ENCODE results near the gene TMEM248.
A peak's percentile ranks its signal among the peaks of the same experiment; 100 is the strongest.
"Not testable (repeated sequence)": the region's sequence is repeated elsewhere in the genome, so short reads cannot be mapped to it uniquely, and the experiment has no call there.

The TMEM248 gene

DNA sequence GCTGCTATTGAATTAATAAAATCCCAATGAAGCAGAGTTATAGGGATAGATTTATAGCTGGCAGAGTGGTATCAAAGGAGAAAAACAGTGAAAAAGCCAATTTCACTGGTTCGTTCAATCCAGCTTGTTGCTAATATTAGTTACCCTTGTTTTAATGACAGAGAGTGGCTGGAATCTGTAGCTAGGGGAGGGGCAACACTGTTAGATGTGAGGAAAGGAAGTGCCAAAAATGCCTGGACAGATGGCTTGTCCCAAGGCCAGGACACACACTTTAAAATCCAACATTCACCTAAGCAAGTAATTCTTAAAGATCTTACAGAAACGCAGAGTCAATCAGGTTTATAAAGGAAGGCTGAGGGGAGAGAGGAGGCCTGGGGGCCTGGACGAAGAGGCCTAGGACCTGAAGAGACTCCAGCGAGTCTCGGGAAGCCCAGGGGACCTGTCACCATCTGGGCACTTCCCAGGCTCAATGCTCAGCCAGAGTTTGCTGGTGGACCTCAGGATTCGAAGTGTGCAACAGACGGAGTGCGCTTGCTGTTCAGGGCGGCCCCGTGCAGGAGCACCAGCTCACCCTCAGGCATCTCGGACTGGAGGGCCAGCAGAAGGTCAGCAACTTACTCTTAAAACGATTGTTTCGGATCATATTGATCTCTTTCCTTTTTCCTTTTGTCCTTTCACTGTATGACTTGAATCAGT lies 36.7 kb downstream of the TMEM248 start:
- no peaks in the 10 kb centered on the region for H3K27me3 Mint-ChIP-seq
- H3K9me3 Mint-ChIP-seq, result no peaks in the 10 kb centered on the region
- no peaks in the 10 kb centered on the region for H3K4me1 Mint-ChIP-seq
- ATAC-seq (no peak), DNase-seq (no peak)
- no peak overlapping the region for H3K27ac Mint-ChIP-seq
- H3K4me3 Mint-ChIP-seq, result no peak overlapping the region

DNA sequence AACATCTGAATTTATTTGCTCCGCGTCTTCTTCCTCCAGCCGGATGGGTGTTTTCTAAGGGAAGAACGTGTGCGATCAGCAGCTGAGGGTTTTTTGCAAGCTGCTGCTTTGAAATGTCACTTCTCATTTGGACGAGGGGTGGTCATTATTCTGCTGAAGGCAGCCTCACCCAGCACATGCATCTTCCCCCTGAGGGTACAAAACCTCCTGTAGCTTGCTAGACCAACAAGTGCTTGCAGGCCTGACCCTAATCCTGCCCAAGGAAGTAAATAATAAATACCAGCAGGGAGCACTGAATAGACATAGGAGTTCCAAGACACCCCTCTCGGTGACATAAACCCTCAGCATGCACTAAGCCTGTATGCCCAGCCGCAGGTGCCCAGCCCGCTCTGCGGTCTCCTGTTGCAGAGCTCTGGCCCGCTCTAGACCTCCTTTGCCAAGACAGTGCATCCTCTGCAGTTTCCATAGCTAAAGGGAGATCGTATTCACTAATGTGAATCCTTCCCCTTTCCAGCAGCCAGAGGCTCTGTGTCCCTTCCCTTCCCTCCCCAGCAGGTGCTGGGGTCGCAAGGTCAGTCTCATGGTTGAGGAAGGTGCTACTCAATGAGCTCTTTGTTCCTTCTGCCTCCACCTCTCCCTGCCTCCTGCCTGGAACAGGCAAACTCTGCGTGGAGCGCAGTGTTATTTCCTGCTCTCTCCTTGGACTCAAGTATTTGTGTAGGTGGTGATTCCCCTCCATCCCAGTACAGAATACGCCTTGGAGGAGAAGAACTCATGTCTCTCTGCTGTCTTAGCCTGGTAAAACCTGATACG lies 37.7 kb downstream of the TMEM248 start:
- Mint-ChIP-seq H3K9me3 (no peaks in the 10 kb centered on the region), H3K27ac (peak overlapping the region in 1 of 2 donors; percentile 10), H3K27me3 (no peaks in the 10 kb centered on the region), H3K4me3 (no peak overlapping the region), H3K4me1 (no peaks in the 10 kb centered on the region)
- ATAC-seq (no peak), DNase-seq (no peak)

DNA sequence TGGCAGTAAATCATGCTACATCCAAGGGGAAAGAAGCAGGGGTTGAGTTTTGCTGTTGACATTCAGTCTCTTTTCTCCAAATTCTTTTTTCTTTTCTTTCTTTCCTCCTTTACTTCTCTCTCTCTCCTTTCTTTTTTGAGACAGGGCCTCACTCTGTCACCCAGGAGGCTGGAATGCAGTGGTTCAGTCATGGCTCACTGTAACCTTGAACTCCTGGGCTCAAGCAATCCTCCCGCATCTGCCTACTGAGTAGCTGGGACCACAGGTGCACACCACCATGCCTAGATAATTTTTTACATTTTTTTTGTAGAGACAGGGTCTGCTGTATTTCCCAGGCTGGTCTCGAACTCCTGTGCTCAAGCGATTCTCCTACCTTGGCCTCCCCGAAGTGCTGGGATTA lies 39.2 kb downstream of the TMEM248 start:
- Mint-ChIP-seq H3K9me3 (no peaks in the 10 kb centered on the region), H3K4me1 (no peaks in the 10 kb centered on the region), H3K4me3 (no peak overlapping the region), H3K27ac (peak overlapping the region in 1 of 2 donors; percentile 51), H3K27me3 (no peaks in the 10 kb centered on the region)
- ATAC-seq (no peak), DNase-seq (no peak)

DNA sequence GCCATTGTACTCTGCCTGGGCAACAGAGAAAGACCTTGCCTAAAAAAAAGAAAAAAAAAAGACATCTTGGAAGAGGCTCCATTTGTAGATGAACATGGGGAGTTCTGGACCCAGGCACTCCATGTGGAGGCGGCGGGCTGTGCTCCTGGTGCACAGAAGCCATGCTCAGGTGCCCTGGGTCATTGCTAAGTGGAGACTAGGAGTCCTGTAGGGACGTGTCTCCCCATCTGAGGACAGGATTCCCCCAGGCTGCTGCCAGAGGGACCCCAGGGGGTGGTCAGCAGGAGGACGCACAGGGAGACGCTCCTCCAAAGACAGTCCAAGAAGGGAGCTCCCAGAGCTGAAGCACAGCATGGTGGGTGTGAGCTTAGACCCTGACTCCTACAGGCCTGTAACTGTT lies 40.1 kb downstream of the TMEM248 start:
- Mint-ChIP-seq H3K4me3 (no peak overlapping the region), H3K9me3 (no peaks in the 10 kb centered on the region), H3K4me1 (no peaks in the 10 kb centered on the region), H3K27ac (no peak overlapping the region), H3K27me3 (no peaks in the 10 kb centered on the region)
- DNase-seq (no peak), ATAC-seq (no peak)

DNA sequence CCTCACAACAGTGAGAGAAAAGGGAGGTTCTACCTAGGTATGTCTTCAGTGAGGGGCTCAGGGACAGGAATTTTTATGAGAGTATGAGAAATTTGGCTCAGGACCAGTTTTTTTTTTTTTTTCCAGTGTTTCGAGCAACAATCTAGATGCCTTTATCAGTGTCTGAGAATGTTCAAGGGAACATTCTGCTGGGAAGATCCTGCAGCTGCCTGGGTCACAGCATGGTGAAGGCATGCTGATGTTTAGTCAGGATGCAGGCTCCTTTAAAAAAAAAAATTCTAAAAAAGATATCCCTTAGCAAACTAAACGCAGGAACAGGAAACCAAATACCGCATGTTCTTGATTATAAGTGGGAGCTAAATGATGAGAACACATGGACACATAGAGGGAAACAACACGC lies 43.4 kb downstream of the TMEM248 start:
- Mint-ChIP-seq H3K9me3 (no peaks in the 10 kb centered on the region), H3K4me1 (no peaks in the 10 kb centered on the region), H3K27me3 (no peaks in the 10 kb centered on the region), H3K4me3 (no peak overlapping the region), H3K27ac (no peak overlapping the region)
- DNase-seq, result no peak
- ATAC-seq, result no peak

DNA sequence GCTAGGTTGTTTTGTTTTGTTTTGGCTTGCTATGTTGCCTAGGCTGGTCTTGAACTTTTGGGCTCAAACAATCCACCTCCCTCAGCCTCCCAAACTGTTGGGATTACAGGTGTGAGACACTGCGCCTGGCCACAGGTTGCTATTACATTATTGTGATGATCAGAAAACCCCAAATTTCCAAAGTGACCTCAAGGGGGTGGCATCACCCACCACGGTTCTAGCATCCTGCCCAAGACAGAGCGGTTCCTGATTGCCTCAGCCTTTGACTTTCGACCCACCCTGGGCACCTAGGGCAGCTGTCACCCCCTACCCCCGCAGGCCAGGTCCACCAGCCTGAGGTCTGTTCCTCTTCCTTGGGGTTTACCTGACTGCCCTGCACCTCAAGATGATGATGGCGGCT lies 46.0 kb downstream of the TMEM248 start:
- DNase-seq, result no peak
- H3K4me3 Mint-ChIP-seq, result no peak overlapping the region
- peaks cover 5% of the 10 kb centered on the region for H3K4me1 Mint-ChIP-seq
- H3K27ac Mint-ChIP-seq, result no peak overlapping the region
- peaks cover 9% of the 10 kb centered on the region for H3K27me3 Mint-ChIP-seq
- ATAC-seq, result peak; percentile 39
- H3K9me3 Mint-ChIP-seq, result no peaks in the 10 kb centered on the region

DNA sequence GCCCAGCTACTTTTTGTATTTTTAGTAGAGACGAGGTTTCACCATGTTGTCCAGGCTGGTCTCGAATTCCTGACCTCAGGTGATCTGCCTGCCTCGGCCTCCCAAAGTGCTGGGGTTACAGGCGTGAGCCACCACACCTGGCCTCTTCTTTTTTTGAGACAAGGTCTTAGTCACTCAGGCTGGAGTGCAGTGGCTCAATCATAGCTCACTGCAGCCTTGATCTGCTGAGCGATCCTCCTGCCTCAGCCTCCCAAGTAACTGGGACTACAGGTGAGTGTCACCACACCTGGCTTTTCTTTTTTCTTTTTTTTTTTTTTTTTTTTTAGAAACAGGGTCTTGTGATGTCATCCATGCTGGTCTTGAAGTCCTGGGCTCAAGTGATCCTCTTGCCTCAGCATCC lies 48.0 kb downstream of the TMEM248 start:
- not testable (repeated sequence) for H3K4me3 Mint-ChIP-seq, H3K9me3 Mint-ChIP-seq, H3K4me1 Mint-ChIP-seq

DNA sequence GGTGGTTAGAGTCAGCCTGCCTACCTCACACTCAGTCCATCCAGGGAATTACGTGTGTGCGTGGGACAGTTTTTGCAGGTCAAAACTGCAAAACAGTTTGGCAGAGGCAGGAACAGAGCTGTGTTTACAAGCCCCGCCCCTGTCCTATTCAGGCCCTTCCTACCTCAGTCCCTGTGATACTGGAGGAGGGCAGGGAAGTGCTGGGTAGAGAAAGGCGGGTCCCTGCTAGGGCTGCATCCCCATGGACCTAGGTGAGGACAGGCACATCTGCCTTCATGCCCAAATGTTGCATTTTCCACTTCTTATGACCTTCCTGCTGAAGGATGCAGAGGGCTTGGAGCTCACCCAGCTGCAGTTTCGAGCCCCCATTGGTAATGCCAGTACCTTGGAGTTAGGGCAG lies 49.3 kb downstream of the TMEM248 start:
- H3K27me3 Mint-ChIP-seq, result peaks cover 9% of the 10 kb centered on the region
- no peaks in the 10 kb centered on the region for H3K9me3 Mint-ChIP-seq
- no peak overlapping the region for H3K27ac Mint-ChIP-seq
- ATAC-seq (no peak), DNase-seq (no peak)
- H3K4me3 Mint-ChIP-seq, result no peak overlapping the region
- H3K4me1 Mint-ChIP-seq, result peaks cover 5% of the 10 kb centered on the region

More for the DNA sequence above, 48.0 kb downstream of the TMEM248 start:
- not testable (repeated sequence) for H3K27ac Mint-ChIP-seq, DNase-seq, H3K27me3 Mint-ChIP-seq, ATAC-seq

DNA sequence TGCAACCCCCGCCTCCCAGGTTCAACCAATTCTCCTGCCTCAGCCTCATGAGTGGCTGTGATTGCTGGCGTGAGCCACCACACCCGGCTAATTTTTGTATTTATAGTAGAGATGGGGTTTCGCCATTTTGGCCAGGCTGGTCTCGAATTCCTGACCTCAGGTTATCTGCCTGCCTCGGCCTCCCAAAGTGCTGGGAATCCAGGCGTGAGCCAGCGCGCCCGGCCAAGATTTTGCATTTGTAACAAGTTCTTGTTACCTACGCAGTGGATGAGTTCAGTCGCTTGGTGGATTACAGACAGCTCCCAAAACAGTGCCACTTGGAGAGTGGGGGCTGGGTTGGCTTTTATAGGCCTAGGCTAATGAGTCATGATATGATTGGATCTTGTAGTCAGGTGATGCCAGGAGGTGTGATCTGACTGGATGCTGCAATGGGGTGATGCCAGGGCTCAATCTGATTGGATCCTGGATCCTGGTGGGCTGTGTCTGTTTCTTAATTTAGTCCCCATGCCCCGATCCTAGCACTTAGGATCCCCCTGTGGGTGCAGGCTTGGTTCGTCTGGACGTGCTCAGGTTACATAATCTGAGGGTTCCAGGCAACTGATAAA lies 54.1 kb downstream of the TMEM248 start:
- Mint-ChIP-seq H3K9me3 (peaks cover 6 to 8% of the 10 kb centered on the region in 2 donors), H3K4me1 (peaks cover 5% of the 10 kb centered on the region), H3K27ac (no peak overlapping the region), H3K27me3 (peaks cover 9% of the 10 kb centered on the region), H3K4me3 (no peak overlapping the region)
- no peak for DNase-seq
- no peak for ATAC-seq

DNA sequence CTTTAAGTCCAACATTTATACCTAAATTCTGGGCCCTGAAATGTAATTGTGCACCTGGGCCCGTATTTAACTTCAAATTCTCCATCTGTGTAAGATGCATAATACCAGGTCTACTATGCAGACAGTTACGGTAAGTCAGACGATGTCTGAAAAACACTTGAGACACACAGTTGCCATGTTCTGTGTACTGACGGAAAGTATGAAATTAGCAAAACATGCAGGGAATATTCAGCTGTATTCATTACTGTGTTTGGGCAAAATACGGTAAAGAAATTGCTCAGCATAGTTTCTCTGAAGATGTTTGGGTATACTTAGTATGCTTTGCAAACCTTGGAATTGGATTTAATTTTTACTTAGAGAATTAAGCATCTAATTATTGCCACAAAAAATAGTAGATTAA lies 57.3 kb downstream of the TMEM248 start:
- H3K27ac Mint-ChIP-seq, H3K4me1 Mint-ChIP-seq, ATAC-seq, H3K4me3 Mint-ChIP-seq, DNase-seq, H3K27me3 Mint-ChIP-seq: not testable (repeated sequence)
- H3K9me3 Mint-ChIP-seq, result peaks cover 16 to 17% of the 10 kb centered on the region in 2 donors

DNA sequence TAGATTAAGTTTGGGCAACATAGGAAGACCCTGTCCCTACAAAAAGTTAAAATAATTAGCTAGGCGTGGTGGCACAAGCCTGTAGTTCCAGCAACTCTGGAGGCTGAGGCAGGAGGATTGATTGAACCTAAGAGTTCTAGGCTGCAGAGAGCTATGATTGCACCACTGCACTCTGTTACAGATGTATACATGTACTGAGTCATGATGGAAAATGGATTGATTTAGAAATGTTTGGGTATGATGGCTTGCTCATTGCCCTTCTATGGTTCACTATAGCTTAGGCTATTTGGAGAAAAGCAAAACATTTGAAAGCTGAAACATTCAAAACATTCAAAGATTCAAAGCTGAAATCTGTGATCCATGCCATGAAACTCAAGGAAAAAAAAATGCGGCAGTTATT lies 58.0 kb downstream of the TMEM248 start:
- DNase-seq, H3K27me3 Mint-ChIP-seq, ATAC-seq, H3K27ac Mint-ChIP-seq, H3K4me3 Mint-ChIP-seq, H3K4me1 Mint-ChIP-seq: not testable (repeated sequence)
- H3K9me3 Mint-ChIP-seq, result peaks cover 16 to 17% of the 10 kb centered on the region in 2 donors

DNA sequence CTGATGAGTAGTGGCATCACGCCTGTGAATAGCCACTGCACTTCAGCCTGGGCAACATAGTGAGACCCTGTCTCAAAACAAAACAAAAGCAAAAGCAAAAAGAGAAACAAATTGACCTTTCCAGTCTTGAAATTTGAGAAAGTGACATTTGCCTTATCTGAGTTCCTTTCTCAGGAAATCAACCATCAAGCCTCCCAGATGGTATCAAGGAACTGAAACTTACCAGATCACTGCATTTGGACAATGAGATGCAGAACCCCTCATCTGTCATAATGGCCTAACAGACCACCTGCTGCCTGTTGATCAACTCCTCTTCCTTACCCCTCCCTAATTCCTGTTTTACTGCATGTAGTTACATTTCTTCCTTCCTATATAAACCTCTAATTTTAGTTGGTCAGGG lies 59.3 kb downstream of the TMEM248 start:
- H3K4me3 Mint-ChIP-seq, H3K27ac Mint-ChIP-seq, ATAC-seq, DNase-seq, H3K4me1 Mint-ChIP-seq, H3K27me3 Mint-ChIP-seq: not testable (repeated sequence)
- peaks cover 16 to 17% of the 10 kb centered on the region in 2 donors for H3K9me3 Mint-ChIP-seq

DNA sequence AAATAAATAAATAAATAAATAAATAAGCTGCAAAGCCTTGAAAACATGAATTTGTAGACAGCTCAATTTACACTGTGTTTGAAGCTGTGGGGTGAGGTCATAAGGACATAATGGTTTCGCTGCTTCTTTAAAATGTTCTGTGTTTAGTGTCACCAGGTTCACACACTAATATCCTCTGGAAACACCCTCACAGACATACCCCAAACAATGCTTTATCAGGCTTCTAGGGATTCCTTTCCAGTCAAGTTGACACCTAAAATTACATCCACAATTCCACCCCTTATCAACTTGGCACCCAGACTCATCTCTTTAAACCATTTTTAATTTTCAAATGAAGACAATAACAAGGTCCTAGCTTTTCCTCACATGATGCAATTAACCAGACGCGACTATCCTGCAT lies 68.5 kb downstream of the TMEM248 start:
- not testable (repeated sequence) for H3K9me3 Mint-ChIP-seq, ATAC-seq, H3K4me3 Mint-ChIP-seq, DNase-seq, H3K27ac Mint-ChIP-seq, H3K27me3 Mint-ChIP-seq
- H3K4me1 Mint-ChIP-seq, result peaks cover 17% of the 10 kb centered on the region

DNA sequence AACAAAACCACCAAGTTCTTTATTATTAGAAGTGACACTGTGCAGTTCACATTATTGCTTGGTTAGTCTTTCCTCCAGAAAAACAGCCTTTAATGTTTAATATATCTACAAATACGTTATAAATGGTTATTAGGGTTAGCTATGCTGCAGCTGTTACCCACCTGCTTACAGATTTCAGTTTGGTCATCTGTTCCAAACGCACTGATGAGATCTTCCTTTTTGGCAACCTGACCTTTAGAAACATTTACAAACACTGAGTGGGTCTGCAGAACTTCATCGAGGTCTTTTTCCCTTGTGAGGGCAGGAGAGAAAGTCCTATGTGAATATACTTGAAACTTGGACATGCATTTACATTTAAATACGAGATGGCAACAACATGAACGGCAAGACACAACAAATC lies 73.0 kb downstream of the TMEM248 start:
- H3K4me1 Mint-ChIP-seq, result peaks cover 26% of the 10 kb centered on the region
- not testable (repeated sequence) for DNase-seq, H3K27me3 Mint-ChIP-seq, H3K9me3 Mint-ChIP-seq, ATAC-seq
- peak overlapping the region; percentile 91 to 95 for H3K4me3 Mint-ChIP-seq
- H3K27ac Mint-ChIP-seq, result peak overlapping the region in 1 of 2 donors; percentile 99

DNA sequence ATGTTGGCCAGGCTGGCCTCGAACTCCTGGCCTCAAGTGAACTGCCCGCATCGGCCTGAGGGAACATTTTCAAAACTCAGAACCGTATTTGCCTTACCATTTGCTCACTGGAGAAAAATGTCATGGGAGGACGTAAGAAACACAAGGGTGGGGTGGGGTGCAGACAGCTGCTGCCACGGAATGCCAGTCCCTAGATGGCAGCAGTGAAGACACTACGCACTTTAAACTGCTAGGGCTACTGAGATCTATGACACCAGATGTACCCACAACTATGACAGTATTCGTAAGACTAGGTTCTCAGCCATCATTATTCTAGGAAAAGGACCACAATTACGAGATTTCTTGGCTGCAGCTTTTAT lies 73.6 kb downstream of the TMEM248 start:
- Mint-ChIP-seq H3K4me3 (peak overlapping the region; percentile 91 to 95), H3K4me1 (peaks cover 26% of the 10 kb centered on the region), H3K27ac (peak overlapping the region; percentile 99 to 100)
- H3K27me3 Mint-ChIP-seq, H3K9me3 Mint-ChIP-seq: not testable (repeated sequence)
- ATAC-seq (peak; percentile 76), DNase-seq (peak in 1 of 2 donors; percentile 67)
